HL-60 (cell line): ENCODE measurements around the gene CYTH4.

Experiments used
- CTCF ChIP-seq: IDR thresholded peaks from one replicate; pipeline ENCODE4 v1.5.1; 2011; ENCODE audit warnings: low read length, control low read depth, inconsistent platforms; ENCODE audit not compliant: insufficient read depth
- POLR2AphosphoS5 ChIP-seq: IDR thresholded peaks from 2 replicates; pipeline ENCODE4 v1.6.1; 2012; ENCODE audit warnings: low read depth
- REST ChIP-seq: IDR thresholded peaks from 2 replicates; pipeline ENCODE4 v1.6.1; 2012; ENCODE audit warnings: low read depth; ENCODE audit not compliant: insufficient replicate concordance

GRCh38 chr22:37292641-37293040 is 10.3 kb downstream of the CYTH4 start:
- TF ChIP-seq POLR2AphosphoS5 (no peak), REST (no peak), CTCF (no peak)
